GM12801 (cell line): ENCODE measurements around the gene NIP7.

ENCODE experiments used
- TF ChIP-seq, protein P1 (sequence below): IDR thresholded peaks from one replicate; pipeline ENCODE4 v1.5.1; 2011; ENCODE audit warnings: control low read depth; ENCODE audit not compliant: insufficient read length; ENCODE audit errors: extremely low read depth

NIP7 gene

DNA sequence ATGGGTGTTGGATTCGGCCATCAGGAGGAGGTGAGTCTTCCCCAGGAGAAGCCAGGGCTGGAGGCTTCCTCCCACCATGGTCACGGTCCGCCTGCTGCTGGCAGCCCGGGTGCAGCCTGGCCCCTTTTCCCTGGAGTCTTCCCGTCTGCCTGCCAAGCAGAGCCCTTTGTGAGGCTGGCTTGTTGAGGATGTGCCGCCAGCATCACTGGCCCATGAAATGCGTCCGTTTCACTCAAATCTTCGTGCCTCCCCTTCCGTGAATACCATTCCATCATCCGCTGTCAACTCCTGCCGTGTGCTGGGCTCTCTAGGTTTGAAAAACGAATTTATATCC lies 18.9 kb upstream of the NIP7 start:
- TF ChIP-seq, protein P1, sequence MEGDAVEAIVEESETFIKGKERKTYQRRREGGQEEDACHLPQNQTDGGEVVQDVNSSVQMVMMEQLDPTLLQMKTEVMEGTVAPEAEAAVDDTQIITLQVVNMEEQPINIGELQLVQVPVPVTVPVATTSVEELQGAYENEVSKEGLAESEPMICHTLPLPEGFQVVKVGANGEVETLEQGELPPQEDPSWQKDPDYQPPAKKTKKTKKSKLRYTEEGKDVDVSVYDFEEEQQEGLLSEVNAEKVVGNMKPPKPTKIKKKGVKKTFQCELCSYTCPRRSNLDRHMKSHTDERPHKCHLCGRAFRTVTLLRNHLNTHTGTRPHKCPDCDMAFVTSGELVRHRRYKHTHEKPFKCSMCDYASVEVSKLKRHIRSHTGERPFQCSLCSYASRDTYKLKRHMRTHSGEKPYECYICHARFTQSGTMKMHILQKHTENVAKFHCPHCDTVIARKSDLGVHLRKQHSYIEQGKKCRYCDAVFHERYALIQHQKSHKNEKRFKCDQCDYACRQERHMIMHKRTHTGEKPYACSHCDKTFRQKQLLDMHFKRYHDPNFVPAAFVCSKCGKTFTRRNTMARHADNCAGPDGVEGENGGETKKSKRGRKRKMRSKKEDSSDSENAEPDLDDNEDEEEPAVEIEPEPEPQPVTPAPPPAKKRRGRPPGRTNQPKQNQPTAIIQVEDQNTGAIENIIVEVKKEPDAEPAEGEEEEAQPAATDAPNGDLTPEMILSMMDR = no peak

DNA sequence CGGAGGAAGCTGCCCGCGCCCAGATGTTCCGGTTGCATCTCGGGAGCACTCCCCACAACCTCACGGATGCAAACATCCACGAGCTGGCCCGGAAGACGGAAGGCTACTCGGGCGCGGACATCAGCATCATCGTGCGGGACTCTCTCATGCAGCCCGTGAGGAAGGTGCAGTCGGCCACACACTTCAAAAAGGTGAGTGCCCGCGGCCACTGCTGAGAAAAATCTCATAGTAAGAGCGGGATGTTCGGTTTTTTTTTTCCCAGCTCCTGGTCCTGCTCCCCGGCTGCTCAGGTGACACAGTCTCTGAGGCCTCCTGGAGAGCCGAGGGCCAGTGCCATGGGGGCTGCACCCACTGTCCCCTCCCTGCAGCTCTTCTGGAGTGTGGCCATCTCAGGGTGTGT lies 18.5 kb upstream of the NIP7 start:
- TF ChIP-seq, protein P1 = no peak

DNA sequence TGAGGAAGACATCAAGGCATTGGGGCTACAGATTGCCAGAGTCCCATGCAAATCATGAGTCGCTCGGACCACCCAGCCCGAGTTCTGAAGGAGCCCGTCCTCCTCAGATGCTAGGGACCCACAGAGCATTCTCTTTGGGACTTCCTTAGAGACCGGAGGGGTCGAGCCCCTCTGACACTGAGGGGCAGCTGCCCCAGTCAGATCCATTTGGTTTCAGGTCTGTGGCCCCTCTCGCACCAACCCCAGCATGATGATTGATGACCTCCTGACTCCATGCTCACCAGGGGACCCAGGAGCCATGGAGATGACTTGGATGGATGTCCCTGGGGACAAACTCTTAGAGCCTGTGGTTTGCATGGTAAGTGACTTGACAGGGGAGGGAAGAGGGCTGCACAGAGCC lies 17.2 kb upstream of the NIP7 start:
- TF ChIP-seq, protein P1 = no peak

DNA sequence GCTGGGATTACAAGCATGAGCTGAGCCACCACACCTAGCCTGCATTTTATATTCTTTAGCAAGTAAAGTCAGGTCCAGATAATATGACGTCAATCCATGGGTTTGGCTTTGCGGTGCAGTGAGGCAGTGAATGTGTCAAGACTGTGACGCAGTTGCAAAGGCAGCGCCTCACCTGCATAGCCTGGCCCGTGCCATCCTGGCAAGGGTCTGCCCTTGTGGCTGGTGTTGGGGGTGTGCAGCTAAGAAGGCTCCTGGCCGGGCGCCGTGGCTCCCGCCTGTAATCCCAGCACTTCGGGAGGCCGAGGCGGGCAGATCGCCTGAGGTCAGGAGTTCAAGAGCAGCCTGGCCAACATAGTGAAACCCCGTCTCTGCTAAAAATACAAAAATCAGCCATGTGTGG lies 16.2 kb upstream of the NIP7 start:
- TF ChIP-seq, protein P1 = no peak

DNA sequence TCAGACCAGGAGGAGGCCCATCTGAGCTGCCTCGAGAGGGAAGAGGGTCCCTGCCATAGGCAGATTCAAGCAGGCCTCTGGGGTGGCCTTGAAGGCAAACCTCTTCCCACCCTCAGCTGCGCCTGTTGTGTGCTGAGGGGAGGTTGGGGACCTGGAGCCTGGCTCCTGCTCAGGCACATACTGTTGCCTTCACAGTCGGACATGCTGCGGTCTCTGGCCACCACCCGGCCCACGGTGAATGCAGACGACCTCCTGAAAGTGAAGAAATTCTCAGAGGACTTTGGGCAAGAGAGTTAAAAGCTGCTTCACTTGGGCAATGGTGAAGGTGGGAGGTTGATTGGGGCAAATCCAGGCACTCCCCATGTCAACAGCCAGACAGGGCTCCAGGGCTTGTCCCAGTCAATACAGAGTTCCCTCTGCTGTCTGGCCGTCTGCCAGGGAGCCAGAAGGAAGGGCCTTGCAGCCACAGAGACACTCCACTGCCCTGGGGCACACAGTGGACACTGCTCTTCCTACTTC lies 15.5 kb upstream of the NIP7 start:
- TF ChIP-seq, protein P1 = no peak

DNA sequence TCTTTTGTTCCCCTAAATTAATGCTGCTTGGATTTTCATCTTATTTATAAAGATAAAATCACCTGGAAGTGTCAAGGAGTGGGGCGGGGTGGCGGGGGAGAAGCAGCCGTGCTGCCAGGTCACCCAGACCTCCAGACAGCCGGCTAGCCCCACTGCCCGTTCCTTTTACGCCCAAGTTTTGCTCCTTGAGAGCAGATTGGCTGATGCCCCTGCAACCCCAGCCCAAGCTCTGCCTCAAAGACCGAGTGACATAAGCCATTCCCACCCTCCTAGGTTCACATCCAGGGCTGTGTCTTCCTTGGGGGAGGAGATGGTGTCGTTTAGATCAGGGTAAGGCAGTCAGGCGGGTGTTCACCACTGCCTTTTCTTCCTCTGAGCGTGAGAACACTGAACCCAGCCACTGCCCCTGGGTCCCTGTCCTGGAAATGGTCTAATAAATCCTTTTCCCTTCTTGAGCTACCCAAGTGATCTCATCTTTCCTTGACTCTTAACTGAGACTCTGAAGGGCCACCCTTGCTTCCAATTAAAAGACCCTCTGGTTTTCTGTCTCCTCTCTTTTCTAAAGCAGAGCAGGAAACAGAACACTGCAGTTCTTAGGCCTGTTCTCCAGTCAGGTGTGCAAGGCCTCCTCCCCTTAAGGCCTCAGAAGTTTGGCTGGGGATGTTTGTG lies 14.9 kb upstream of the NIP7 start:
- TF ChIP-seq, protein P1 = no peak

DNA sequence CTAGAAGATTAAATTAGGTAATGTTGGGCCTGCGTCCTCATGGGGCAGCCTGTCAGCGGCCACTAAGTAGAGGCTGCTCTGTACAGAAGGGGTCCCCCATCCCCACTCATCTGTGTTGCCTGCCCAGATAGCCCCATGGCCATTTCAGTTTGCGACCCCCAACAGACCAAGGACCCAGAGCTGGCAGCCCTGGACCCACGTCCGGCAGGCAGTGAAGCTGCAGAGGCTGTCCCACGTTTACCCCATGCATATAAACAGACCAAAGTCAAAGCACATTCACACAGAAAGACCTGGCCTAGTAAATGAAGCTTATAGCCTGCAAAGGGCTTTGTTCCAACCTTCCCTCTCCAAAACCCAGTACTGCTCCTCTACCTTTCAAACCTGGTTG lies 13.8 kb upstream of the NIP7 start:
- TF ChIP-seq, protein P1 = no peak
